Activated naive CD8-positive, alpha-beta T cell treated with anti-CD3 and anti-CD28 coated beads, Interleukin-2, amount 50 U/mL, for 16 hours (primary cell): ENCODE results near the gene CLN6.
"Not testable (repeated sequence)": the region's sequence is repeated elsewhere in the genome, so short reads cannot be mapped to it uniquely, and the experiment has no call there.

ENCODE experiments used
- DNase-seq: peaks from one replicate; pipeline ENCODE4 v3.0.0-alpha.2; 2020; ENCODE audit warnings: low read depth, low spot score

The CLN6 gene

GRCh38 chr15:68192117-68192516 lies 37.4 kb downstream of the CLN6 start:
- DNase-seq, result no peak

- DNase-seq, result no peak
Measured at GRCh38 chr15:68191555-68191954, 38.0 kb downstream of the CLN6 start.

- no peak for DNase-seq
Measured at GRCh38 chr15:68190048-68190447, 39.5 kb downstream of the CLN6 start.

GRCh38 chr15:68188647-68189046 lies 40.9 kb downstream of the CLN6 start:
- no peak for DNase-seq

GRCh38 chr15:68187559-68187958 lies 42.0 kb downstream of the CLN6 start:
- no peak for DNase-seq

GRCh38 chr15:68186671-68187397 lies 42.7 kb downstream of the CLN6 start:
- DNase-seq, result no peak

GRCh38 chr15:68184616-68185480 lies 44.7 kb downstream of the CLN6 start:
- no peak for DNase-seq

GRCh38 chr15:68183616-68184315 lies 45.8 kb downstream of the CLN6 start:
- DNase-seq, result no peak

GRCh38 chr15:68177742-68178141 lies 51.8 kb downstream of the CLN6 start:
- no peak for DNase-seq

- DNase-seq, result no peak
Measured at GRCh38 chr15:68176601-68177000, 52.9 kb downstream of the CLN6 start.

GRCh38 chr15:68175526-68175925 lies 54.0 kb downstream of the CLN6 start:
- DNase-seq, result no peak

- no peak for DNase-seq
Measured at GRCh38 chr15:68173119-68173518, 56.4 kb downstream of the CLN6 start.

GRCh38 chr15:68172037-68172436 lies 57.5 kb downstream of the CLN6 start:
- not testable (repeated sequence) for DNase-seq

- no peak for DNase-seq
Measured at GRCh38 chr15:68166847-68167246, 62.7 kb downstream of the CLN6 start.

- DNase-seq, result no peak
Measured at GRCh38 chr15:68163191-68163590, 66.3 kb downstream of the CLN6 start.

- DNase-seq, result no peak
Measured at GRCh38 chr15:68158046-68158628, 71.4 kb downstream of the CLN6 start.

GRCh38 chr15:68157074-68157473 lies 72.5 kb downstream of the CLN6 start:
- DNase-seq, result no peak
